Stimulated activated CD8-positive, alpha-beta memory T cell treated with anti-CD3 and anti-CD28 coated beads, Interleukin-2, amount 100 ng/mL, for 48 hours (primary cell): ENCODE results near the gene GLI2.

Source experiments
- DNase-seq, 2 donors: peaks; one replicate each; pipeline ENCODE4 v3.0.0-alpha.2; 2020; ENCODE audit warnings: low read depth in 2 of 2

Gene GLI2

DNA sequence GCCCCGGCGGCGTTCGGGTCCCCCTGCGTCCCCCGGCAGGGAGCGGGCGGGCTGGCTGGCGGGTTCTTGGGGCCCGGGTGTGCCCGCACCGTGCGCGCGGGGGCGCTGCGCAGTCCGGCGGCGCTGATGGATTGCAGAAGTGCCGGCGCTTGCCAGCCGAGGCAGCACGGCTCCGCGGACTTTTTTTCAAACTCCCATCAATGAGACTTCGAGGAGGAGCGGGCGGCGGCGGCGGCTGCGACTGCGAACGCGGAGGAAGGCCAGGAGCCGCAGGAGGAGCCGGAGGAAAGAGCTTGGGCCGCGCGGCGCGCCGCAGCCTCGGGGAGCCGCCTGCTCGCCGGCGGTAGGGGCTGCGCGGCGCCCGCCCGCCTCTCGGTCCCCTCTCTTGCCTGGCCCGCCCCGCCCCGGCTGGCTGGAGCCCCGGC is at the start of gene GLI2:
Gene GLI2 (plus strand): TSS at position 123 of the 425 bp plus-strand sequence. CDS start 61,453 bp downstream, outside the sequence.
- DNase-seq: peak; percentile 21 to 23

- DNase-seq: no peak
Measured at GRCh38 chr2:120685974-120686297, 49.7 kb upstream of the GLI2 start.

DNA sequence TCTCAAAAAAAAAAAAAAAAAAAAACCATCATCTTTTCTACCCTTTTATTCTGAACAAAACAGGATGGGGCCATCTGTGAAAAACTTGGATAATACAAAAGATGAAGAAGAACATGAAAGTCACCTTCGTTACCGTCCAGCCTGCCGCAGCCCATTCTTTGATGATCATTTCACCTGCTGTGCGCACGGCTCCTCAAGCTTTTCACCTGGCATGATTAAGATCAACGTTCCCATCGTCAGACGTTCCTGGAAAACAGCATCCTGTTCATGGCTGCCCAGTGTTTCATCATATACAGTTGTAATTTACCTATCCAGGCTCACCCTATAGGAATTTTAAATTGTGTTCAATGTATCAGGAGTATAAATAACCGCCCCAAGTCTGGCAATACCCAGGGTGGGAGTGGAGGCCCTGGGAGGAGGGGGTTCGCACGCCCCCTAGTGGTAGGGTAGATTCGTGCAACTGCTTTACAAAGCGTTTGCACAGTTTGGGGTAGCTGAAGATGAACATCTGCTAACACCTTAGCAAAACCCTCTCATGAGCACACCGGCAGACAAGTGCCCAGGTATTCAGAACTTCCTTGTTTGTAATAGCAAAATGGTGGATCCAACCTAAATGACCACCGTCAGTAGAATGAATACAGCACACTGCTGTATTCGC is 49.0 kb upstream of the GLI2 start:
- DNase-seq: no peak

DNA sequence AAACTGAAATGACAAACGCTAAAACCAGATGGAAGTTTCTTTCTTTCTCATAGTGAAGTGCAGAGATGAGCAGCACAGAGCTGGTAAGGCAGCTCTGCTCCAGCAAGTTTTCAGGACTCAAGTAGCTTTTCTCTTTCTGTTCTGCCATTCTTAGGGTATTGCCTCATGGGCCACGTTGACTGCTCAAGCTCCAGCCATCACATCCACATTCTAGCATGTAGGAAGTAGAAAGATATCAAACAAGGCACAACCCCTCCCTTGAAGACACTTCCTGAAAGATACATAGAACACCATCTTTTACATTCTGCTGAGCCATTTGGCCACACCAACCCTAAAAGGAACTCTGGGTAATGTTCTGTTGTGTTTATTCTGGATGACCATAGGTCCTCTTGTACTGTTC is 48.5 kb upstream of the GLI2 start:
- DNase-seq: no peak

DNA sequence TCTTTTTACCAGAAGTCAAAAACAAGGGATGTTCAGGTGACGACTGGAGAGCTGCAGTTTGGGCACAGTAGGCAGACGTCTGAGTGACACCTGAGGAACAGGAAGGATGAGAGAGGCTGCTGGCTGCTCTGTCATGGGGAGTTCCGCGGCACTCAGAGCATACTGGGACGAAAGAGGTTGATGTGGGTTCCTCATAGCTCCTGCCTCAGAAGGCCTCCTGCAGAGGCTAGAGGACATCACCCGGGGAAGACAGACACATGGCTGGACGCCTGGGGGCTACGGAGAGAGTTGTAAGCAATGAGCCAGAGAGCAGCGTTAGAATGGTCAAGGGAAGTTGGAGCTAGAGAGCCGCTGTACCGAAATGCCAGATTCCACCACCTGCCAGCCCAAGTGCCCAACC is 45.1 kb upstream of the GLI2 start:
- DNase-seq: no peak

DNA sequence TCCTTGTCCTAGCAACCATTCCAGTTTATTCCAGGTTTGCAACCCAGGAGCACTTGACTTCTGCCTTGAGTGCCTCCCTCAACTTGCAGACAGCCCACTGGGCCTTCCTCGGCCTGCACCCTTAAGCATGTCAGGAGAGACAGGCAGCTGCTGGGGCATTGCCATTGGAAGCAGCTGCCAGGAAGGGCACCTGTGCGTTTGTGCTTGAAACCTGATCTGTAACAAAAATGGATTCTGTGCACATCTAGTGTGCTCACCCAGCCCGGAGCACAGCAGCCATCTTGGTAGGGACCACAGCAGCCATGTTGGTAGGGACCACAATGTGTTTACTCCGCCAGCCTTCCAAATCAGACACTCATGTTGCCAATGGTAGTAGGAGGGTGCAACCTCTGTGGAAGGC is 44.3 kb upstream of the GLI2 start:
- DNase-seq: no peak

DNA sequence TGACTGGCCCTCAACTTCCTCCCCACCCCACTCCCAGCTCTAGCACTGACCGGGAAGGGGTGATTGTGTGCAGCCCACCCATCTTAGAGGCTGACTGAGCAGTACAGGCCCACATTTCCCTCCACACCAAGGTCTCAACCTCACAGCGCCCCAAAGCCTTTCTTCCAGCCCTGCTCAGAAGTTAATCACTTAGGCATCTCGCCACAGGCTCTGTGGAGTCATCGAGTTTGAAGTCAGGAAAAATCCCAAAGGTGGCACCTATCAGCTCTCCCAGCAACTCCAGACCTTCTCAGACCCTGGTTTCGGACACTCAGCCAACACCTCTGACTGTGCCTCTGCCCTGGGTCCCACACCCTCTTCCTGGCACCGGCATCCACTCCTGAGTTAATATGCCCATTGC is 43.0 kb upstream of the GLI2 start:
- DNase-seq: no peak

DNA sequence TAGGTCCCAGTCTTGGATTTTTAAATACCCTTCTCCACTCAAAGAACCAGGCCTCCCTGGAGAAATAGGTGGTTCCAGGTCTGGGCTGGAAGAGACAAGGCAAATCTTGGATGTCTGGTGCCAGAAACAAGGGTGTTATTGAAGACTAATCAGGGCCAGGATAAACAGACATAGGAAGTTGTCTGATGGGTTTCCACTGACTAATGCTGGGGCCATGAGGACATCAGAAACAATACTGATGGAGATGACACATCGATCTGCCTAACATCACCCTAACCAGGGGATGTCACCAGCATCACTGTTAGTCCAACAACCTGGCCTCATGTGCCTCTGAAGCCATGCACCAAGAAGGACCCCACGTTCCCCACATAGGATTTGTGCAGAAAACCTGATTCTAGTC is 42.5 kb upstream of the GLI2 start:
- DNase-seq: no peak

DNA sequence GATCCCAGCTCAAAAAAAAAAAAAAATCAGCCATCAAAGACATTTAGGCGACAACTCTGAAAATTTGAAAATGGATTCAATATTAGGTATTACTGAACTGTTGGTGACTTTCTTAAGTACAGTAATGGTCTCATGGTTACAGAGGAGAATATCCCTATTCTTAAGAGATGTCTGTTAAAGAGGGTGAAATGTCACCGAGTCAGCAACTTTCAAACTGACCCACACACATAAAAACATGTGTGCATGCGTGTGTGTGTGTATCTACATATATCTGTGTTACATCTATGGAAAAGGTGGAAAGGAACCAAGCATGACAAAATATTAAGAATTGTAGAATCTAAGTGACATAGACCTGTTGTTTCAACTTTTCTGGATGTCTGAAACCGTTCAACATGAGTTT is 41.6 kb upstream of the GLI2 start:
- DNase-seq: no peak

GRCh38 chr2:120697471-120697870 is 38.2 kb upstream of the GLI2 start:
- DNase-seq: no peak

- no peak for DNase-seq
Measured at GRCh38 chr2:120699292-120699691, 36.4 kb upstream of the GLI2 start.

GRCh38 chr2:120700659-120701058 is 35.0 kb upstream of the GLI2 start:
- no peak for DNase-seq

DNA sequence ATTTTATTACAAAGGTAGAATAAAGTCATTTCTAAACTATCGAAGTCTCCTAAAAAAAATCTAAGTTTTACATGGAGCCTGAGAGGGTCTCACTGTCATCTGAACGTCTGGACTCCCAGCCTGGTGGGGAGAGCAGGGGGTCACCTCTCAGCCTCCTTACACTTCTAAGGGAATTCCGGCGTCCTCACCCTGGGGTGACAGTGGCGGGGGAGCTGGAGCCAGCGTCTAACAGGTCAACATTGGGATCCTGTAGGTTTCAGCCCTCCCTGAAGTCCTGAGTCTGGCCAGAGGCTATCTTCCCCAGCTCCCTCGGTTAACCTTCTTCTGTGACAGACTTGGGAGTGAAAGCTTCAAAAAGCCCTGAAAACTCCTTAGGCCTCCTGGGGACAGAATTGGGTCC is 34.6 kb upstream of the GLI2 start:
- no peak for DNase-seq

DNA sequence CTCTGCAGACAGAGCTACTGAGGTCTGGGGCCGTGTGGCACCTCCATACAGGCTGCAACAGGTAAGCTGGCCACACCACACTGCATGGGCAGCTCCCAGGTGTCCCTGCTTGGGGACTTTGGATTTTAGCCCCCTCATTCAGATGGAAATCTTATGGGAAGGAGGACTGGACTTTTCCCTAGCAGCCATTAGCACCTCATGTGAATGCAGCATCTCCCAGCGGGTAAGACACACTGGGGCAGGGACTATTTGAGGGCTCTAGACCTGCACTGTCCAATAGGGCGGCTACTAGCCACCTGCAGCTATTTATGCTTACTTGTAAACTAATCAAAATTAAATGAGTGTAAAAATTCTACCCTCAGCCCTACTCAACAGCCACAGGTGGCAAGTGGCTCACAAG is 34.2 kb upstream of the GLI2 start:
- no peak for DNase-seq

GRCh38 chr2:120702061-120702460 is 33.6 kb upstream of the GLI2 start:
- no peak for DNase-seq

DNA sequence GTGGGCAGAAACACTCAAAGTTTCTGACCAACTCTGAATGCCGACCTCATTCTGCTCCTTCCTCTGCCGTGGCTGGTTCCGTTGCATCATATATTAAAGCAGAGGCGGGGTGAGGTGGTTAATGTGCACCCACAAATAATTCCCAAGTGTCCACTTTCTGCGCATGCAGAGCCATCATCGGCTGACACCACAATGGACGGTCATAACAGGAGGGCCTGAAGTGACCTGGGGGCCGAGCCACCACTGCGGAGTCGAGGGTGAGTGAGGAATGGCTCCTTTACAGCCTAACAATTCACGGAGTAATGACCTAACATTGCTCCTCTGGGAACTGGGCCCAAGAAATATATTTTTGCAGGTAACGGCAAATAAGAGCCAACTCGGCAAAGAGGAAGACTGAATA is 32.9 kb upstream of the GLI2 start:
- no peak for DNase-seq

DNA sequence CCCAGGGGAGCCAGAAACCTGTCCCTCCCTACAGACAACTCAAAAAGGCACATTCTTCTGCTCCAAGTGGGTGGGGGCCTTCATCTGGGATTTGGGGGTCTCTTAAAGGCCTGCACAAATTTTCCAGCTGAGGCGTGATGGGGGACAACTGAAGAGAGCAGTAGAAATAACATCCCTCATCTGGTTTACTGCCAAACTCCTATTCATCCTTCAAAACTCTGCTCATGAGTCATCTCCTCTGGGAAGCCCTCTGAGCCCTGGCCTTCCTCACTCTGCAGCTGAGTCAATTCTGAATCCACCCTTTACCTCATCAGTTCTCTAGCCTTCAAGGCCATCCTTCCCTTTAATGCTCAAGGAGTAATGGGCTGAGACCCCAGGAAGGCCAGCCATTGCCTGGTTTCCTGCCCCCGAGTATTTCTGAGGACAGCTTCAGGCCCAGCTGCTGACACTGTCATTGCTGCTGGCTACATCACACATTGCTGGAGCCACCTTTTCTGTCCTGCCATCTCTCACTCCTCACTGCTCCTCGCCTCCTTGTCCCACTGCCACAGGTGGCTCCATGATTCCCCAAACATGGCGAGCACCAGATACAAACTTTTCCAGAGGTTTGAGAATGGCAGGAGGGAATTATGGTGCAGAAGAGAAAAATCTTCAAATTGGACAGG is 32.2 kb upstream of the GLI2 start:
- DNase-seq: no peak

GRCh38 chr2:120704696-120705095 is 31.0 kb upstream of the GLI2 start:
- DNase-seq: no peak

GRCh38 chr2:120707816-120708215 is 27.9 kb upstream of the GLI2 start:
- DNase-seq: no peak

DNA sequence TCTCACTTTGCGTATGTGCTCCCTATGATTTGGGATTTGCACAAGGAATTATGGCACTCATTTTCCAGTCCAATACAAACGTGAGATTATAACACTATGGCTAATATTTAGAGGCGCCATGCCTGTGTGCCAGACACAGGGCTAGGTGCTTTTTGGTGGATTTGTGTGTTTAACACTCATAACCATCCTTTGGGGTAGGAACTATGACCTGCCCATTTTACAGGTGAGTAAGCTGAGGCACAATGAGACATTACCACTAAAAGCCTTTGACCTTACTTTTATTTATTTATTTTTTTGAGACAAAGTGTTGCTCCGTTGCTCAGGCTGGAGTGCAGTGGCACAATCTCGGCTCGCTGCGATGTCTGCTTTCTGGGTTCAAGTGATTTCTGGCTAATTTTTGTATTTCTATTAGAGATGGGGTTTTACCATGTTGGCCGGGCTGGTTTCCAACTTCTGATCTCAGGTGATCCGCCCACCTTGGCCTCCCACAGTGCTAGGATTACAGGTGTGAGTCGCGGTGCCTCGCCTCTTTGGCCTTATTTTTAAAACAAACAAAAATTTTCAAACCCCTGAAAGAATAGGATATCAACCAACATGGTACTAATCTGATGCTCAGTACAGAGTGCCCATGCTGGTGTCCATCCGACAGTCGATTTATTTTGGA is 26.6 kb upstream of the GLI2 start:
- no peak for DNase-seq

DNA sequence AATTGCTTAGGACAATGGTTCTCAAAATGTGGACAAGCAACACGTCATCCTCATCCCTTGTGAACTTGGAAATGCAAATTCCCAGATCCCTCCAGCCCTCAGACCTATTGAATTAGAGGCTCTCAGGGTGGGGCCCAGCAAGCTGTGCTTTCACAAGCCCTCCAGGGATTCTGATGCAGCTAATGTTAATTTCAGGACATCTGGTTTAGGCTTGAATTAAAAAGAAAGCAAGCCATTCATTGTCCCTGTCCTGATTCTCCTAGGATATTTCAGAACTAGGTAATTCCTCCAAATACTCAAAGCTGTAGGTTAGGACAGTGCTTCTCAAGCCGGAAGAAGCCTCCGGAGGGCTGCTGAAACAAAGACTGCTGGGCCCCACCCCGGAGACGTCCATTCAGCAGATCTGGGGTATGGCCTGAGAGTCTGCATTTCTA is 26.0 kb upstream of the GLI2 start:
- DNase-seq: no peak

- DNase-seq: no peak
Measured at GRCh38 chr2:120710256-120710655, 25.4 kb upstream of the GLI2 start.

DNA sequence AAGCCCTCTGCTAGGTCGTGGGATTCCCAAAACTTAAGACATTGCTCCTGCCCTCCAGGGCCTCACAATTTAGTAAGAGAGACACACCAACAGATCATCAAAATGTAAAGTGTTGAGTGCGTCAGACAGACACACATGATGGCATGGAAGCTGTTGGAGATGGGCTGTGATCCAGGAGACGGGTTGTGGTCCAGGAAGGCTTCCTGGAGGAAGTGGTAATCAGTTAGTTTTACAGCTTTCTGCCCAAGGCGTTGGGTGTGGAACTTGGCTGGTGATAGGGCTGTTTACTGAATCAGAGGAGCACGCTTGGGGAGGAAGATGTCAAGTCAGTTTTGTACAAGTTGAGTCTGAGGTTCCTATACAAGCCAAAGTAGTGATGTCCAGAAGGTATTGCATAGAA is 24.0 kb upstream of the GLI2 start:
- DNase-seq: no peak
